Measurements from ENCODE around the gene ACP3. TPM values are rescaled to one million over a fixed set of nuclear protein-coding genes. Genes with fewer than 3 reads are reported as not detected.

The ACP3 gene
- total and polyA plus RNA-seq, 9 of the 15 experiments (the other 6 are each of a cell fraction or from before 2014, with no cell fraction given), result 0.08 to 1.1 (median 0.21) TPM

DNA sequence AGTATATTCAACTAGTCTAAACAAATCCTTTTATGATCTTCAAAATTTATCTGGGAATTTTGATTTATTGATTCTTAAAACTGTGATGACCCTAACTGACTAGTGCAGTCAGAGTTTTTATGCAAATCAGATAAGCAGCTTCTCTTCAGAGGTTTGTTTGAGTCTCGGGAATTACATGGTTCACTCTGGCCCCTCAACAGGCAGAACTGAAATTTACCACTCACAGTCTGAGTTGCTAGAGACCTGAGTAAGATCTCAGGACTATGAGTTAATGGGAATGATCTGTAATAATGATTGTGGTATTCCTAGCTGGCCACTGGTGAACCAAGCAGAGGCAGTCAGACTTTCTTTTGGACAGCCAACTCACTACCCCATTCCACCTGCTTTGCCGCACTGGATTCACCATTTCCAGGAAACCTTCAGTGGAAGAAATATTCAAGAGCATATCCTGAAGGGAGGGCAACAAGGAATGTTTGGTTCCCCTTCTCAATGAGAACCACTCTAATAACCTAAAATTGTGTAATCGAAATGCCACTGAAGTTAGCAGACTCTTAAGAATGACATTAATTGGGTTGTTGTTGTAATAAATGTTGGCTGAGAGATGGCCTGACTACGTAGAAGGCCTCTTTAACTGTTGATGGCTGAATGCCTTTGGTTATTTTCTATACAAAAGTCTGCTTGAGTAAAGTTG is 88.5 kb downstream of the ACP3 start (continued):
- TF ChIP-seq KAT2B (IDR thresholded peaks at IDR 0.05; ENCODE audit: low read depth, low read length), result no peak

DNA sequence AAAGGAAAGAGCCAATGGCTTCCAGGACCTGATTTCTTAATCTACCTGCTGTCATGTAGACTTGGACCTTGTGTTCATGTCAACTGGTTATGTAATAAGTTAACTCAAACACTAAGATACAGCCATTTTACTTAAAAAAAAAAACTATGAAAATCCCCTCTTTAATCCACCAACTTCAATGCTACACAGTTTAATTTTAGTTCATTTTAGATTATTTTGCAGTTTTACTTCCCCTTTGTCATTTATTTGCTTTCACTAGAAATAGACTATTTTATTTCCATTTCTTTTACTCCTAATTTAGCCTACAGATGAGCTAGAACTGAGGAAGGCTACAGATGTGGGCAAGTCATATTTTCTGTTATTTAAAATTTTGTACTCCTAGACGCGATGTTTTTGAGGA is 89.4 kb downstream of the ACP3 start:
- Histone ChIP-seq H2AFZ (ENCODE audit: low read depth, low read length) (no peak overlapping the region), H3K9me1 (ENCODE audit: control insufficient read depth, insufficient read depth, low read length) (no peaks in the 10 kb centered on the region), H3K36me3 (ENCODE audit: control insufficient read depth, insufficient read depth, low read length) (no peaks in the 10 kb centered on the region), H3K9me3 (replicated peaks; ENCODE audit: control insufficient read depth, insufficient read depth, low read depth, low read length) (no peaks in the 10 kb centered on the region), H3K4me2 (ENCODE audit: insufficient read depth, low read length) (no peak overlapping the region), H4K20me1 (replicated peaks; ENCODE audit: control insufficient read depth, insufficient read depth, low read length) (no peaks in the 10 kb centered on the region), H3K4me3 (no peak overlapping the region), H3K9ac (ENCODE audit: insufficient read depth in 1 of 2, low read depth in 2 of 2, low read length in 2 of 2) (no peak overlapping the region), H3K4me1 (replicated peaks in 1 of 2; ENCODE audit: control insufficient read depth in 2 of 2, insufficient read depth in 2 of 2, low read length in 2 of 2) (no peaks in the 10 kb centered on the region), H3K27ac (ENCODE audit: extremely low read depth, low read depth, low read length) (no peak overlapping the region), H3K79me2 (ENCODE audit: control insufficient read depth, insufficient read depth, low read length) (no peaks in the 10 kb centered on the region), H3K27me3 (ENCODE audit: control insufficient read depth in 2 of 2, insufficient read depth in 2 of 2, low read length in 2 of 2) (peaks cover 0 to under 1% of the 10 kb centered on the region in 2 experiments; a peak in 1 of 5 replicates)
- in situ Hi-C loops (cut with MboI) (no loop called here), intact Hi-C loops (cut with micrococcal nuclease) (no loop called here)
- 0% methylated on average over 2 of the region's 2 CpGs for WGBS (ENCODE audit: insufficient coverage, low coverage, missing lambda C conversion rate)
- CTCF ChIA-PET (ENCODE audit: low intra/inter-chr PET ratio), result no interaction called here
- ATAC-seq (no peak), DNase-seq (ENCODE audit: extremely low read depth in 1 of 4, low spot score in 3 of 4) (no peak), FAIRE-seq (no peak)
- TF ChIP-seq ZNF75A (CRISPR knock-in tag; IDR thresholded peaks at IDR 0.05) (no peak), NBN (IDR thresholded peaks at IDR 0.05; ENCODE audit: low read depth) (no peak), ZNF354B (CRISPR knock-in tag; IDR thresholded peaks at IDR 0.05) (no peak), SAFB (IDR thresholded peaks at IDR 0.05; ENCODE audit: borderline replicate concordance, low read depth, low read length) (no peak), MYBL2 (IDR thresholded peaks at IDR 0.05; ENCODE audit: low read depth) (no peak), MYBL2 (CRISPR knock-in tag; IDR thresholded peaks at IDR 0.05; ENCODE audit: borderline replicate concordance) (no peak), BRCA1 (IDR thresholded peaks at IDR 0.05) (no peak), BRCA1 (CRISPR knock-in tag; IDR thresholded peaks at IDR 0.05) (no peak), MCM2 (IDR thresholded peaks at IDR 0.05; ENCODE audit: low read depth) (no peak), PHF21A (IDR thresholded peaks at IDR 0.05; ENCODE audit: borderline replicate concordance, low read depth) (no peak), ZNF121 (CRISPR knock-in tag; conservative IDR thresholded peaks at IDR 0.05) (no peak), EWSR1 (IDR thresholded peaks at IDR 0.05; ENCODE audit: borderline replicate concordance, low read depth, partially characterized antibody) (no peak), ZNF778 (CRISPR knock-in tag; IDR thresholded peaks at IDR 0.05) (no peak)
- BruUV-seq (replicated peaks), result no TSS peak
- POLR2A ChIA-PET, result no interaction called here

Data from K562 (cell line).